HepG2 (cell line): ENCODE measurements around the gene TULP3. TPM values are rescaled to one million over a fixed set of nuclear protein-coding genes. Genes with fewer than 3 reads are reported as not detected.

Experiments used
- ATAC-seq: fragments of 200-7000 bp; cut with Tn5 transposase; 3 replicates; pipeline ENCODE4 v1.9.1; 2020; ENCODE audit warnings: mild to moderate bottlenecking, moderate library complexity
- BruUV-seq: library from RNA; stranded (reverse); fragments of 400-500 nt; replicated peaks from 2 replicates; lab custom pipeline; 2021; lab: Mats Ljungman, UMichigan
- CTCF ChIA-PET: fragments of 300-600 bp; formaldehyde crosslinking; extraction: SDS; loops from one replicate; lab custom pipeline; 2021; ENCODE audit warnings: low total read pairs, inconsistent platforms, low intra/inter-chr PET ratio; lab: Yijun Ruan, JAX
- POLR2A ChIA-PET: fragments of 350-600 bp; sonication (Branson Sonifier 250); formaldehyde crosslinking; loops from one replicate; lab custom pipeline; 2020; ENCODE audit warnings: antibody characterized with exemption, inconsistent platforms; lab: Yijun Ruan, JAX
- DNase-seq: peaks from one replicate; pipeline ENCODE4 v3.0.0-alpha.2; 2015; ENCODE audit warnings: low spot score
- FAIRE-seq: peaks from 3 replicates; lab custom pipeline; 2011; peaks lifted over from hg19 to GRCh38; lab: Jason Lieb, UNC
- H2AFZ ChIP-seq: one replicate; pipeline ENCODE4 v1.6.1; 2011; ENCODE audit warnings: low read length, inconsistent platforms
- H3K27ac ChIP-seq: fragments of 300-600 bp; 3 replicates; pipeline ENCODE4 v1.8.0; 2011; ENCODE audit warnings: mixed run types, mild to moderate bottlenecking, mixed read lengths, low read length, inconsistent platforms; ENCODE audit not compliant: insufficient read depth; ENCODE audit errors: extremely low read length
- H3K27me3 ChIP-seq, 2 experiments: fragments of 200-600 bp in 1 of 2; 2 replicates in 1 of 2; 3 replicates in 1 of 2; pipeline versions ENCODE4 v1.6.0 to v1.8.0; 2011; ENCODE audit warnings: low read length in 2 of 2, mild to moderate bottlenecking in 2 of 2, moderate library complexity in 2 of 2, inconsistent platforms in 1 of 2; ENCODE audit not compliant: insufficient read depth in 2 of 2, control insufficient read depth in 1 of 2
- H3K36me3 ChIP-seq, 2 experiments: fragments of 200-600 bp in 1 of 2; replicated peaks in 1 of 2; 2 replicates in 1 of 2; 3 replicates in 1 of 2; pipeline versions ENCODE4 v1.5.1 to v1.8.0; 2011; ENCODE audit warnings: low read length in 2 of 2, inconsistent platforms in 1 of 2; ENCODE audit not compliant: insufficient read depth in 2 of 2, control insufficient read depth in 1 of 2
- H3K4me1 ChIP-seq: 2 replicates; pipeline ENCODE4 v1.5.1; 2012; ENCODE audit warnings: low read length, inconsistent platforms; ENCODE audit not compliant: insufficient read depth
- H3K4me2 ChIP-seq: 2 replicates; pipeline ENCODE4 v1.6.0; 2011; ENCODE audit warnings: low read depth, low read length, inconsistent platforms
- H3K4me3 ChIP-seq, 3 experiments: fragments of 200-600 bp in 1 of 3; sonication (generic), shearing (Covaris generic) in 1 of 3; replicated peaks in 1 of 3; 2 replicates each; pipeline ENCODE4 v1.5.1; 2011 to 2016; ENCODE audit warnings: low read length in 3 of 3, inconsistent platforms in 2 of 3, low read depth in 2 of 3, mild to moderate bottlenecking in 2 of 3, control low read depth in 1 of 3, mixed read lengths in 1 of 3; ENCODE audit not compliant: insufficient read depth in 1 of 3
- H3K79me2 ChIP-seq: one replicate; pipeline ENCODE4 v1.6.1; 2011; ENCODE audit warnings: low read length, inconsistent platforms; ENCODE audit not compliant: insufficient read depth
- H3K9ac ChIP-seq: 2 replicates; pipeline ENCODE4 v1.6.0; 2011; ENCODE audit warnings: mild to moderate bottlenecking, low read depth, low read length, inconsistent platforms; ENCODE audit not compliant: insufficient read depth
- H3K9me3 ChIP-seq: 2 replicates; pipeline ENCODE4 v1.5.1; 2012; ENCODE audit warnings: mild to moderate bottlenecking, low read length
- H4K20me1 ChIP-seq: 2 replicates; pipeline ENCODE4 v1.6.0; 2011; ENCODE audit warnings: inconsistent platforms, mild to moderate bottlenecking, low read length, moderate library complexity; ENCODE audit not compliant: insufficient read depth
- MAFK ChIP-seq, 2 experiments: IDR thresholded peaks in 1 of 2; conservative IDR thresholded peaks in 1 of 2; 2 replicates each; pipeline ENCODE4 v1.6.1; 2011; ENCODE audit warnings: improper control_type of control experiment in 2 of 2, low read length in 2 of 2
- TAF15 ChIP-seq: fragments of 200-400 bp; formaldehyde crosslinking; IDR thresholded peaks from one replicate; pipeline ENCODE4 v1.6.1; 2018; ENCODE audit warnings: mild to moderate bottlenecking, low read depth, low read length; ENCODE audit not compliant: poor library complexity, severe bottlenecking
- ZNF484 ChIP-seq: sonication (generic); formaldehyde crosslinking; IDR thresholded peaks from 2 replicates; pipeline ENCODE4 v1.5.1; 2020; ENCODE audit warnings: mild to moderate bottlenecking, low read depth, missing genetic modification reagents, borderline replicate concordance
- ZNF772 ChIP-seq: sonication (generic); formaldehyde crosslinking; IDR thresholded peaks from 2 replicates; pipeline ENCODE4 v1.5.0; 2020; ENCODE audit warnings: mild to moderate bottlenecking, missing genetic modification reagents
- whole genome bisulfite sequencing: methylation state at CpG from one replicate; pipeline ENCODE4 v1.1.6; 2017; ENCODE audit warnings: low lambda C conversion rate; 5-methylcytosine and 5-hydroxymethylcytosine counted together
- in situ Hi-C: cut with HindIII; loops from 2 replicates; pipeline ENCODE4 v1.10.0; 2017; ENCODE audit warnings: low pct_unique_long_range_greater_than_20kb; ENCODE audit not compliant: extremely low pct_ligation_motif_present
- intact Hi-C: fragments of 100-400 bp; cut with micrococcal nuclease; formaldehyde crosslinking; loops from one replicate; pipeline ENCODE4 v1.10.0; 2022; ENCODE audit not compliant: unreplicated experiment
- polyA plus RNA-seq, 8 experiments: library from polyadenylated mRNA; depleted of rRNA in 3 of 8; stranded (reverse) in 7 of 8; unstranded in 1 of 8; fragments of >200 nt; fragmentation: Illumina TruSeq in 4 of 8; extraction: Trizol in 4 of 8; gene quantifications; 2 replicates each; pipeline versions ENCODE4 v1.2.1 to v1.2.3, GENCODE V29; 2011 to 2016; ENCODE audit warnings: low read depth in 4 of 8, missing spikeins in 1 of 8, mixed read lengths in 1 of 8; ENCODE audit not compliant: insufficient read depth in 1 of 8
- total RNA-seq, 5 experiments: library from RNA; depleted of rRNA; stranded (reverse); fragments of >200 nt; fragmentation: Illumina TruSeq; extraction: Trizol; gene quantifications; 2 replicates each; pipeline ENCODE4 v1.2.3, GENCODE V29; 2016; ENCODE audit warnings: low read depth in 1 of 5
- TF ChIP-seq, protein P1 (sequence below): sonication (generic); formaldehyde crosslinking; IDR thresholded peaks from 2 replicates; pipeline ENCODE4 v1.8.1; 2023; ENCODE audit warnings: missing genetic modification reagents, mild to moderate bottlenecking, borderline replicate concordance
- TF ChIP-seq, protein P2 (sequence below): sonication (generic); formaldehyde crosslinking; IDR thresholded peaks from 2 replicates; pipeline ENCODE4 v1.5.0; 2020; ENCODE audit warnings: missing genetic modification reagents
- TF ChIP-seq, protein P3 (sequence below): sonication (generic); formaldehyde crosslinking; IDR thresholded peaks from 2 replicates; pipeline ENCODE4 v1.5.0; 2020; ENCODE audit warnings: missing genetic modification reagents
- TF ChIP-seq, protein P4 (sequence below): IDR thresholded peaks from 2 replicates; pipeline ENCODE4 v1.6.1; 2018; ENCODE audit warnings: missing genetic modification reagents
- TF ChIP-seq, protein P5 (sequence below): sonication (generic); formaldehyde crosslinking; IDR thresholded peaks from 2 replicates; pipeline ENCODE4 v1.8.0; 2022; ENCODE audit warnings: missing genetic modification reagents, low read depth, mild to moderate bottlenecking, borderline replicate concordance
- TF ChIP-seq, protein P6 (sequence below): sonication (generic); formaldehyde crosslinking; IDR thresholded peaks from 2 replicates; pipeline ENCODE4 v1.5.0; 2020; ENCODE audit warnings: mild to moderate bottlenecking, low read depth, missing genetic modification reagents, borderline replicate concordance

The TULP3 gene
- total and polyA plus RNA-seq, 2 of the 13 experiments (the other 11 are each of a cell fraction or from before 2014, with no cell fraction given) = 11.2 to 13.2 TPM

DNA sequence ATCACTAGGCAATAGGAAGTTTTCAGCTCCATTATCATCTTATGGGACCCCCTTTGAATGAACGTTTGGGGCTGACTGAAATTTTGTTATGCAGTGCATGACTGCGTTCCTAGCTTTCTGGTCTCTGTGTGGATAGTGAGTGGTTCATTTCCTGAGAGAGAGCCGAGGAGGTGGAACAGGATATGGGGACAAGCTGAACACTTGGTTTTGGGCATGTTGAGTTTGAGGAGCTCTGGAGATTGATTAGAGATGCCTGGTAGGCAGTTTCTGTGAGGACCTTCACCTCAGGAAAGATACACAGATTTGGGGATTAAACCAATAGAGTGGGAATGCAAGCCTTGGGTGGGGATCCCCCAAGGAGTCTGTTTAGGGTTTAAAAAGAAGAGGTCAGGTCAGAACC lies 96.2 kb downstream of the TULP3 start:
- DNase-seq (no peak), FAIRE-seq (no peak), ATAC-seq (no peak)
- H4K20me1 ChIP-seq = peaks cover 13% of the 10 kb centered on the region; the same call in 1 of the 2 replicates
- H3K4me3 ChIP-seq = no peak overlapping the region
- no peaks in the 10 kb centered on the region; the same call in 1 of the 2 replicates for H3K9me3 ChIP-seq
- WGBS = 88% methylated on average over 3 of the region's 3 CpGs
- no TSS peak for BruUV-seq
- H3K27me3 ChIP-seq = no peaks in the 10 kb centered on the region
- ChIA-PET POLR2A (interaction anchor here (1.2 kb wide), 1 partner anchor 29 kb away, joined by 3 read pairs; no protein-coding TSS in a partner anchor), CTCF (no interaction called here)
- intact Hi-C loops (no loop called here), in situ Hi-C loops (no loop called here)
- H3K4me2 ChIP-seq = no peak overlapping the region
- H2AFZ ChIP-seq = no peak overlapping the region
- no peak for TF ChIP-seq TAF15
- TF ChIP-seq MAFK (conservative IDR thresholded peaks at IDR 0.05 in 1 of 2, IDR thresholded peaks at IDR 0.05 in 1 of 2; ENCODE audit: low read length in 2 of 2) = no peak
- no peak for TF ChIP-seq ZNF484 (CRISPR knock-in tag)
- TF ChIP-seq, protein P1, sequence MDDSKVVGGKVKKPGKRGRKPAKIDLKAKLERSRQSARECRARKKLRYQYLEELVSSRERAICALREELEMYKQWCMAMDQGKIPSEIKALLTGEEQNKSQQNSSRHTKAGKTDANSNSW (CRISPR knock-in tag) = no peak
- TF ChIP-seq, protein P2, sequence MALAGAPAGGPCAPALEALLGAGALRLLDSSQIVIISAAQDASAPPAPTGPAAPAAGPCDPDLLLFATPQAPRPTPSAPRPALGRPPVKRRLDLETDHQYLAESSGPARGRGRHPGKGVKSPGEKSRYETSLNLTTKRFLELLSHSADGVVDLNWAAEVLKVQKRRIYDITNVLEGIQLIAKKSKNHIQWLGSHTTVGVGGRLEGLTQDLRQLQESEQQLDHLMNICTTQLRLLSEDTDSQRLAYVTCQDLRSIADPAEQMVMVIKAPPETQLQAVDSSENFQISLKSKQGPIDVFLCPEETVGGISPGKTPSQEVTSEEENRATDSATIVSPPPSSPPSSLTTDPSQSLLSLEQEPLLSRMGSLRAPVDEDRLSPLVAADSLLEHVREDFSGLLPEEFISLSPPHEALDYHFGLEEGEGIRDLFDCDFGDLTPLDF (CRISPR knock-in tag) = no peak
- TF ChIP-seq, protein P3, sequence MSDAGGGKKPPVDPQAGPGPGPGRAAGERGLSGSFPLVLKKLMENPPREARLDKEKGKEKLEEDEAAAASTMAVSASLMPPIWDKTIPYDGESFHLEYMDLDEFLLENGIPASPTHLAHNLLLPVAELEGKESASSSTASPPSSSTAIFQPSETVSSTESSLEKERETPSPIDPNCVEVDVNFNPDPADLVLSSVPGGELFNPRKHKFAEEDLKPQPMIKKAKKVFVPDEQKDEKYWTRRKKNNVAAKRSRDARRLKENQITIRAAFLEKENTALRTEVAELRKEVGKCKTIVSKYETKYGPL (CRISPR knock-in tag) = no peak
- TF ChIP-seq, protein P4, sequence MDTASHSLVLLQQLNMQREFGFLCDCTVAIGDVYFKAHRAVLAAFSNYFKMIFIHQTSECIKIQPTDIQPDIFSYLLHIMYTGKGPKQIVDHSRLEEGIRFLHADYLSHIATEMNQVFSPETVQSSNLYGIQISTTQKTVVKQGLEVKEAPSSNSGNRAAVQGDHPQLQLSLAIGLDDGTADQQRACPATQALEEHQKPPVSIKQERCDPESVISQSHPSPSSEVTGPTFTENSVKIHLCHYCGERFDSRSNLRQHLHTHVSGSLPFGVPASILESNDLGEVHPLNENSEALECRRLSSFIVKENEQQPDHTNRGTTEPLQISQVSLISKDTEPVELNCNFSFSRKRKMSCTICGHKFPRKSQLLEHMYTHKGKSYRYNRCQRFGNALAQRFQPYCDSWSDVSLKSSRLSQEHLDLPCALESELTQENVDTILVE = no peak
- TF ChIP-seq, protein P5, sequence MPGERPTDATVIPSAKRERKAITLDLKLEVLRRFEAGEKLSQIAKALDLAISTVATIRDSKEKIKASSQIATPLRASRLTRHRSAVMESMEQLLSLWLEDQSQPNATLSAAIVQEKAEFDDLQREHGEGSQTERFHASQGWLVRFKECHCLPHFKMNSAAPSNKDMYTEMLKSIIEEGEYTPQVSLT (CRISPR knock-in tag) = no peak
- TF ChIP-seq ZNF772 (CRISPR knock-in tag) = no peak
- TF ChIP-seq, protein P6, sequence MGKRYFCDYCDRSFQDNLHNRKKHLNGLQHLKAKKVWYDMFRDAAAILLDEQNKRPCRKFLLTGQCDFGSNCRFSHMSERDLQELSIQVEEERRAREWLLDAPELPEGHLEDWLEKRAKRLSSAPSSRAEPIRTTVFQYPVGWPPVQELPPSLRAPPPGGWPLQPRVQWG (CRISPR knock-in tag) = no peak
- no peak overlapping the region for H3K9ac ChIP-seq
- H3K79me2 ChIP-seq = peaks cover 46% of the 10 kb centered on the region
- H3K27ac ChIP-seq = no peak overlapping the region
- peaks cover 13% of the 10 kb centered on the region; the same call in 1 of the 2 replicates for H3K4me1 ChIP-seq
- peaks cover 10 to 40% of the 10 kb centered on the region in 2 experiments for H3K36me3 ChIP-seq
